K562 (cell line): ENCODE measurements around the gene TMEM247. TPM values are rescaled to one million over a fixed set of nuclear protein-coding genes. Genes with fewer than 3 reads are reported as not detected.

Experiments used
- ATAC-seq: fragments of 200-7000 bp; cut with Tn5 transposase; 3 replicates; pipeline ENCODE4 v1.9.1; 2020; ENCODE audit warnings: moderate library complexity
- BruUV-seq: library from RNA; stranded (reverse); fragments of 400-500 nt; replicated peaks from 2 replicates; lab custom pipeline; 2021; lab: Mats Ljungman, UMichigan
- CTCF ChIA-PET: fragments of 300-600 bp; formaldehyde crosslinking; extraction: SDS; loops from one replicate; lab custom pipeline; 2021; ENCODE audit warnings: low intra/inter-chr PET ratio; lab: Yijun Ruan, JAX
- POLR2A ChIA-PET: fragments of 300-600, 350-650 bp; sonication (Branson Sonifier 250); formaldehyde crosslinking; extraction: SDS; loops from one replicate; lab custom pipeline; 2021; ENCODE audit warnings: antibody characterized with exemption, inconsistent platforms; lab: Yijun Ruan, JAX
- DNase-seq, 4 experiments: peaks; one replicate each; pipeline versions ENCODE4 v3.0.0 to v3.0.0-alpha.2; 2011 to 2018; ENCODE audit warnings: low spot score in 3 of 4, mixed read lengths in 3 of 4; ENCODE audit errors: extremely low read depth in 1 of 4
- FAIRE-seq: peaks from 2 replicates; lab custom pipeline; 2011; peaks lifted over from hg19 to GRCh38; lab: Jason Lieb, UNC
- H2AFZ ChIP-seq: 2 replicates; pipeline ENCODE4 v1.6.0; 2011; ENCODE audit warnings: low read depth, low read length, control low read depth, inconsistent platforms
- H3K27ac ChIP-seq: fragments of 200-600 bp; 3 replicates; pipeline ENCODE4 v1.8.0; 2011; ENCODE audit warnings: low read depth, mild to moderate bottlenecking, control low read depth, inconsistent platforms, low read length, moderate library complexity, mixed read lengths; ENCODE audit errors: extremely low read depth
- H3K27me3 ChIP-seq, 2 experiments: fragments of 300-600 bp in 1 of 2; 2 replicates in 1 of 2; 3 replicates in 1 of 2; pipeline versions ENCODE4 v1.6.0 to v1.8.0; 2011; ENCODE audit warnings: inconsistent platforms in 2 of 2, low read length in 2 of 2, mild to moderate bottlenecking in 1 of 2, mixed read lengths in 1 of 2, moderate library complexity in 1 of 2; ENCODE audit not compliant: control insufficient read depth in 2 of 2, insufficient read depth in 2 of 2
- H3K36me3 ChIP-seq: fragments of 300-600 bp; 3 replicates; pipeline ENCODE4 v1.8.0; 2011; ENCODE audit warnings: mild to moderate bottlenecking, low read length, inconsistent platforms; ENCODE audit not compliant: control insufficient read depth, insufficient read depth
- H3K4me1 ChIP-seq, 2 experiments: fragments of 200-600 bp in 1 of 2; replicated peaks in 1 of 2; 2 replicates in 1 of 2; 3 replicates in 1 of 2; pipeline versions ENCODE4 v1.5.1 to v1.8.0; 2011; ENCODE audit warnings: inconsistent platforms in 2 of 2, low read length in 2 of 2, mild to moderate bottlenecking in 1 of 2, mixed read lengths in 1 of 2, moderate library complexity in 1 of 2; ENCODE audit not compliant: control insufficient read depth in 2 of 2, insufficient read depth in 2 of 2
- H3K4me2 ChIP-seq: 2 replicates; pipeline ENCODE4 v1.6.1; 2011; ENCODE audit warnings: low read length, control low read depth, inconsistent platforms, mixed read lengths; ENCODE audit not compliant: insufficient read depth
- H3K4me3 ChIP-seq: fragments of 200-600 bp; sonication (generic), shearing (Covaris generic); 2 replicates; pipeline ENCODE4 v1.5.1; 2016; ENCODE audit warnings: control low read depth, inconsistent platforms
- H3K79me2 ChIP-seq: fragments of 200-600 bp; 3 replicates; pipeline ENCODE4 v1.8.0; 2011; ENCODE audit warnings: low read length, inconsistent platforms; ENCODE audit not compliant: control insufficient read depth, insufficient read depth
- H3K9ac ChIP-seq, 2 experiments: 2 replicates each; pipeline versions ENCODE4 v1.6.0 to v1.6.1; 2011; ENCODE audit warnings: low read depth in 2 of 2, low read length in 2 of 2, control low read depth in 1 of 2, inconsistent platforms in 1 of 2, mild to moderate bottlenecking in 1 of 2, mixed read lengths in 1 of 2; ENCODE audit not compliant: insufficient read depth in 1 of 2
- H3K9me1 ChIP-seq: one replicate; pipeline ENCODE4 v1.6.0; 2011; ENCODE audit warnings: inconsistent platforms, mild to moderate bottlenecking, low read length, moderate library complexity; ENCODE audit not compliant: control insufficient read depth, insufficient read depth
- H3K9me3 ChIP-seq: replicated peaks from 2 replicates; pipeline ENCODE4 v1.5.1; 2011; ENCODE audit warnings: low read depth, low read length, inconsistent platforms; ENCODE audit not compliant: control insufficient read depth, insufficient read depth
- H4K20me1 ChIP-seq: replicated peaks from 2 replicates; pipeline ENCODE4 v1.6.1; 2011; ENCODE audit warnings: low read length, inconsistent platforms, mixed read lengths; ENCODE audit not compliant: control insufficient read depth, insufficient read depth
- CXXC5 ChIP-seq: fragments of 250-450 bp; sonication (Bioruptor Pico); IDR thresholded peaks from 2 replicates; pipeline ENCODE4 v1.8.0; 2022; ENCODE audit warnings: inconsistent platforms, mild to moderate bottlenecking, moderate library complexity
- HNRNPUL1 ChIP-seq: fragments of 200-400 bp; formaldehyde crosslinking; IDR thresholded peaks from 2 replicates; pipeline ENCODE4 v1.6.1; 2017; ENCODE audit warnings: low read length
- ZNF311 ChIP-seq: fragments of 250-450 bp; sonication (Bioruptor Pico); IDR thresholded peaks from 2 replicates; pipeline ENCODE4 v1.4.0; 2020; ENCODE audit warnings: mild to moderate bottlenecking, moderate library complexity
- ZNF764 ChIP-seq: fragments of 250-450 bp; sonication (Bioruptor Pico); IDR thresholded peaks from 2 replicates; pipeline ENCODE4 v1.4.0; 2020; ENCODE audit warnings: low read depth, mild to moderate bottlenecking, moderate library complexity
- WGBS: fragments of 100-300 bp; shearing (Covaris generic); methylation state at CpG from one replicate; pipeline ENCODE4 v1.1.6; 2016; ENCODE audit warnings: low coverage, mixed read lengths; ENCODE audit not compliant: insufficient coverage; ENCODE audit errors: missing lambda C conversion rate; 5-methylcytosine and 5-hydroxymethylcytosine counted together
- in situ Hi-C: fragments of 300-500 bp; cut with MboI; formaldehyde crosslinking; loops from 4 replicates; pipeline ENCODE4 v1.15.0; 2018; ENCODE audit warnings: inconsistent platforms, mixed read lengths
- intact Hi-C: fragments of 100-400 bp; cut with micrococcal nuclease; formaldehyde crosslinking; loops from 2 replicates; pipeline ENCODE4 v1.14.2; 2022
- polyA plus RNA-seq, 8 experiments: library from polyadenylated mRNA; depleted of rRNA in 4 of 8; stranded (reverse) in 5 of 8; unstranded in 3 of 8; fragments of >200 nt; fragmentation: Nextera tagmentation in 2 of 8; fragmentation: Illumina TruSeq in 1 of 8; extraction: Ambion mirVana in 2 of 8; extraction: Trizol in 1 of 8; gene quantifications; 2 replicates each; pipeline versions ENCODE4 v1.2.1 to v1.2.3, GENCODE V29; 2011 to 2014; ENCODE audit warnings: inconsistent platforms in 1 of 8, missing spikeins in 1 of 8
- total RNA-seq, 7 experiments: library from RNA; depleted of rRNA in 6 of 7; stranded (reverse); fragments of >200 nt in 6 of 7; fragmentation: Illumina TruSeq in 2 of 7; extraction: Trizol in 2 of 7; gene quantifications; 2 replicates each; pipeline versions ENCODE4 v1.2.1 to v1.2.3, GENCODE V29; 2011 to 2021; ENCODE audit warnings: low replicate concordance in 1 of 7
- TF ChIP-seq, protein P1 (sequence below): fragments of 200-400 bp; formaldehyde crosslinking; IDR thresholded peaks from 2 replicates; pipeline ENCODE4 v1.6.1; 2017; ENCODE audit warnings: mild to moderate bottlenecking, low read depth, low read length, moderate library complexity

The TMEM247 gene
- total and polyA plus RNA-seq, 9 of the 15 experiments (the other 6 are each of a cell fraction or from before 2014, with no cell fraction given) = 0.24 to 4.7 (median 3.1) TPM

DNA sequence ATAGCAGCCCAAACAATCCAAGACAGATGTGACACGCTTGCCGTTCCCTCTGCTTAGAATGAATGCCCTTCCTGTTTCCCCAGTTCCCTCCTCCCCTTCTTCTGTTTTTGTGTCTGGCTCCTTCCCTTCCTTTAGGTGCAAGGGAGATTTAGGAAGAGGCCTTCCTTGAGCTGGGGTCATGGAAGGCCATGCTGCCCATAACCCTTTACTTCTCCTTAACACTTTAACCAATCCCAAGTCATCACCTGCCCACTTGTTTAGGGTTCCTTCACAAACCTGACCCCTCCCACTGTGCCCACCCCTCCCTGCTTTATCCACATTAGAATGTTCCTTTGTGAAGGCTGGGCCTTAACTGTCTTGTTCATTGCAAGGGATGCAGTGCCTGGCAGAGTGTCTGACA is 24.9 kb downstream of the TMEM247 start:
- Histone ChIP-seq H4K20me1 (no peaks in the 10 kb centered on the region), H3K4me1 (peaks cover 3 to 6% of the 10 kb centered on the region in 2 experiments; a peak in 2 of 5 replicates), H3K9me3 (no peaks in the 10 kb centered on the region), H3K9me1 (no peaks in the 10 kb centered on the region), H3K27ac (no peak overlapping the region), H2AFZ (no peak overlapping the region), H3K79me2 (no peaks in the 10 kb centered on the region), H3K9ac (no peak overlapping the region), H3K27me3 (no peaks in the 10 kb centered on the region), H3K4me2 (no peak overlapping the region), H3K36me3 (no peaks in the 10 kb centered on the region), H3K4me3 (no peak overlapping the region)
- ATAC-seq (no peak), DNase-seq (no peak), FAIRE-seq (no peak)
- in situ Hi-C loops = no loop called here
- no CpG with 5 or more reads among the region's 2 CpGs for WGBS
- no TSS peak for BruUV-seq
- TF ChIP-seq, protein P1, sequence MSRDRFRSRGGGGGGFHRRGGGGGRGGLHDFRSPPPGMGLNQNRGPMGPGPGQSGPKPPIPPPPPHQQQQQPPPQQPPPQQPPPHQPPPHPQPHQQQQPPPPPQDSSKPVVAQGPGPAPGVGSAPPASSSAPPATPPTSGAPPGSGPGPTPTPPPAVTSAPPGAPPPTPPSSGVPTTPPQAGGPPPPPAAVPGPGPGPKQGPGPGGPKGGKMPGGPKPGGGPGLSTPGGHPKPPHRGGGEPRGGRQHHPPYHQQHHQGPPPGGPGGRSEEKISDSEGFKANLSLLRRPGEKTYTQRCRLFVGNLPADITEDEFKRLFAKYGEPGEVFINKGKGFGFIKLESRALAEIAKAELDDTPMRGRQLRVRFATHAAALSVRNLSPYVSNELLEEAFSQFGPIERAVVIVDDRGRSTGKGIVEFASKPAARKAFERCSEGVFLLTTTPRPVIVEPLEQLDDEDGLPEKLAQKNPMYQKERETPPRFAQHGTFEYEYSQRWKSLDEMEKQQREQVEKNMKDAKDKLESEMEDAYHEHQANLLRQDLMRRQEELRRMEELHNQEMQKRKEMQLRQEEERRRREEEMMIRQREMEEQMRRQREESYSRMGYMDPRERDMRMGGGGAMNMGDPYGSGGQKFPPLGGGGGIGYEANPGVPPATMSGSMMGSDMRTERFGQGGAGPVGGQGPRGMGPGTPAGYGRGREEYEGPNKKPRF = no peak
- no peak for TF ChIP-seq HNRNPUL1
- TF ChIP-seq ZNF311 = no peak
- no peak for TF ChIP-seq CXXC5 (CRISPR knock-in tag)
- TF ChIP-seq ZNF764 = no peak
- POLR2A ChIA-PET = interaction anchor here (0.5 kb wide), 1 partner anchor 382 kb away, joined by 3 read pairs; no protein-coding TSS in a partner anchor
- CTCF ChIA-PET = no interaction called here
- intact Hi-C loops = no loop called here
